Esophagus muscularis mucosa (tissue), 4 donors: Measurements from ENCODE around the gene CENPP.

Experiments
- CTCF ChIP-seq, 3 experiments: fragments of 200-600 bp in 2 of 3; fragments of 450-650 bp in 1 of 3; sonication (generic) in 2 of 3; IDR thresholded peaks; one replicate each; pipeline ENCODE4 v1.5.1; 2017 to 2019; ENCODE audit warnings: antibody characterized with exemption in 3 of 3, mild to moderate bottlenecking in 2 of 3, moderate library complexity in 1 of 3
- EP300 ChIP-seq: sonication (generic); formaldehyde crosslinking; IDR thresholded peaks from one replicate; pipeline ENCODE4 v1.6.1; 2017; ENCODE audit warnings: antibody characterized with exemption
- POLR2A ChIP-seq: fragments of 450-650 bp; IDR thresholded peaks from one replicate; pipeline ENCODE4 v1.6.1; 2017; ENCODE audit warnings: antibody characterized with exemption, moderate library complexity, mild to moderate bottlenecking, low read depth
- POLR2AphosphoS5 ChIP-seq, 2 donors: sonication (generic); formaldehyde crosslinking; IDR thresholded peaks; one replicate each; pipeline ENCODE4 v1.6.1; 2017; ENCODE audit warnings: antibody characterized with exemption in 2 of 2

GRCh38 chr9:92385477-92385876, 59.7 kb downstream of the CENPP start:
- TF ChIP-seq CTCF (IDR thresholded peaks at IDR 0.05) (no peak), POLR2A (no peak), POLR2AphosphoS5 (IDR thresholded peaks at IDR 0.05) (no peak), EP300 (no peak)
